ENCODE results near the gene TLE6.

- no peak for TF ChIP-seq TAF1 (IDR thresholded peaks at IDR 0.05; ENCODE audit: borderline replicate concordance, low read depth, low read length)
- TF ChIP-seq POLR2AphosphoS5 (IDR thresholded peaks at IDR 0.05; ENCODE audit: low read depth, low read length): no peak
These were observed 43.1 kb downstream of the TLE6 start for GRCh38 chr19:3020321-3020960.
